ENCODE data around the gene CLSTN2.

The CLSTN2 gene

DNA sequence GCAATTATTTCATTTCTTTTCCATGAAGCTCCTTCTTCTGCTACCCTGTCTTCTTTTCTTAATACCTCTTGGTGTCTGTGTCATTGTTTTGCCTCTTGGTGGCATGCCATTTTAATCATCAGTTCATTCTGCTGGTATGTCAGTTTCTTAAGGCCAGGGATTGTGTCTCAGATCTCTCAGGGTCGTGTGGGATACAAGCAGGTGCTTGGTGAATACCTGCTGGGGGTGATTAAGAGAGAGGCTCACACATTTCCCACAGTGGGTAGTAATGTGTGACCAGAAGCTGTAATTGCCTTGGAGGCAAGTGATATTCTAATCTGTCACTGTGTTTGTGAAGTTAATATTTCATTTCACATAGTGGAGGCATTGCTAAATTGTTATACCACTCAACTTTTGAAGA lies 381.5 kb downstream of the CLSTN2 start:
- no peak overlapping the region for H2AFZ ChIP-seq (ENCODE audit: insufficient read depth, low read length, poor library complexity)
- H3K4me3 ChIP-seq (ENCODE audit: low read depth, low read length), result no peak overlapping the region
- no peak overlapping the region for H3K23ac ChIP-seq (ENCODE audit: low read length)
- H3K4me2 ChIP-seq (ENCODE audit: low read length), result no peak overlapping the region
- no peaks in the 10 kb centered on the region for H3K79me1 ChIP-seq (ENCODE audit: low read length)
- H4K91ac ChIP-seq (ENCODE audit: low read depth, low read length), result no peak overlapping the region
- no peak for DNase-seq
- H3K27me3 ChIP-seq (ENCODE audit: insufficient read depth, low read length), result no peaks in the 10 kb centered on the region
- H2AK5ac ChIP-seq (ENCODE audit: low read length), result no peak overlapping the region
- no peak overlapping the region for H3K9ac ChIP-seq (ENCODE audit: low read length)
- no peaks in the 10 kb centered on the region for H3K36me3 ChIP-seq (ENCODE audit: control insufficient read depth in 1 of 2, insufficient read depth in 2 of 2, low read length in 2 of 2)
- no peak overlapping the region for H3K4ac ChIP-seq (ENCODE audit: low read depth, low read length)
- no peaks in the 10 kb centered on the region for H3K79me2 ChIP-seq (ENCODE audit: control insufficient read depth, insufficient read depth, low read length, poor library complexity)
- H3K14ac ChIP-seq (ENCODE audit: low read length), result no peak overlapping the region
- H3K27ac ChIP-seq (ENCODE audit: low read depth, low read length), result no peak overlapping the region
- no peaks in the 10 kb centered on the region for H3K4me1 ChIP-seq (ENCODE audit: control insufficient read depth in 1 of 2, insufficient read depth in 2 of 2, low read length in 2 of 2)
- no peak overlapping the region for H2BK5ac ChIP-seq (ENCODE audit: low read depth, low read length, poor library complexity)
- H2BK12ac ChIP-seq (ENCODE audit: low read length), result no peak overlapping the region
- H2BK120ac ChIP-seq (ENCODE audit: insufficient read depth, low read length, poor library complexity), result no peak overlapping the region
- no CpG with 5 or more reads among the region's 1 CpG for WGBS (ENCODE audit: extremely low coverage, insufficient coverage, insufficient read length)
- H3K18ac ChIP-seq (ENCODE audit: low read length), result no peak overlapping the region
- H4K8ac ChIP-seq (ENCODE audit: low read depth, low read length), result no peak overlapping the region
- H4K12ac ChIP-seq (ENCODE audit: low read depth, low read length), result no peak overlapping the region
- no peaks in the 10 kb centered on the region for H3K9me3 ChIP-seq (ENCODE audit: insufficient read depth, low read depth, low read length)

DNA sequence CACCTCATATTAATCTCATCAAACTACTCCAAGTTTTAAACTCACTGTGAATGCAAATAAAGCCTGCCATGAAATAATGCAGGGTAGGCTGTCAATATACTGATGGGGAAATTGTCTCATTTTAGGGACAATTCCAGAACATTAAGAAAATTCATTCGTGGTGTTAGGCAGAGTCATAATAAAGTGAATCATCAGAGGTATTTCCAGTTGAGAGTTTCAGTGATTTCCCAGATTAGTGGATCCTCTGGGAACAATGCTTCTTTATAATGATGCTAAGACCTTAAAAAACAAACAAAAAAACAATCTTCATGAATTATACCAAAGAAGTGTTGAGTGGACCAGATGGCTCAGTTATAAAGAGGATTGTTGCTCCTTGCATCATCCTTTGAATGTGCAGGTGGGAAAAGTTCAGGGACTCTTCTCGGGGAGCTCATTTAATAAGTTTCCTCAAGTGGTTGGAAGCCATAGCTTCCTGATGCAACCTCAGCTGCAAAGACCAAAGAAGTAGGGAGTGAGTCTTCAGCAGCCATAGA lies 381.9 kb downstream of the CLSTN2 start:
- no peak overlapping the region for H3K4me3 ChIP-seq (ENCODE audit: low read depth, low read length)
- no peak overlapping the region for H4K91ac ChIP-seq (ENCODE audit: low read depth, low read length)
- H3K23ac ChIP-seq (ENCODE audit: low read length), result no peak overlapping the region
- no peak overlapping the region for H2BK5ac ChIP-seq (ENCODE audit: low read depth, low read length, poor library complexity)
- H3K9me3 ChIP-seq (ENCODE audit: insufficient read depth, low read depth, low read length), result no peaks in the 10 kb centered on the region
- no peak overlapping the region for H2BK120ac ChIP-seq (ENCODE audit: insufficient read depth, low read length, poor library complexity)
- no peak overlapping the region for H2AFZ ChIP-seq (ENCODE audit: insufficient read depth, low read length, poor library complexity)
- H3K18ac ChIP-seq (ENCODE audit: low read length), result no peak overlapping the region
- WGBS (ENCODE audit: extremely low coverage, insufficient coverage, insufficient read length), result no CpG with 5 or more reads among the region's 2 CpGs
- H3K4me1 ChIP-seq (ENCODE audit: control insufficient read depth in 1 of 2, insufficient read depth in 2 of 2, low read length in 2 of 2), result no peaks in the 10 kb centered on the region
- H3K9ac ChIP-seq (ENCODE audit: low read length), result no peak overlapping the region
- H3K27ac ChIP-seq (ENCODE audit: low read depth, low read length), result no peak overlapping the region
- H3K4ac ChIP-seq (ENCODE audit: low read depth, low read length), result no peak overlapping the region
- no peak overlapping the region for H3K4me2 ChIP-seq (ENCODE audit: low read length)
- H3K14ac ChIP-seq (ENCODE audit: low read length), result no peak overlapping the region
- H2AK5ac ChIP-seq (ENCODE audit: low read length), result no peak overlapping the region
- no peaks in the 10 kb centered on the region for H3K36me3 ChIP-seq (ENCODE audit: control insufficient read depth in 1 of 2, insufficient read depth in 2 of 2, low read length in 2 of 2)
- no peak overlapping the region for H4K12ac ChIP-seq (ENCODE audit: low read depth, low read length)
- no peaks in the 10 kb centered on the region for H3K79me1 ChIP-seq (ENCODE audit: low read length)
- H3K27me3 ChIP-seq (ENCODE audit: insufficient read depth, low read length), result no peaks in the 10 kb centered on the region
- no peak overlapping the region for H2BK12ac ChIP-seq (ENCODE audit: low read length)
- H4K8ac ChIP-seq (ENCODE audit: low read depth, low read length), result no peak overlapping the region
- no peak for DNase-seq
- H3K79me2 ChIP-seq (ENCODE audit: control insufficient read depth, insufficient read depth, low read length, poor library complexity), result no peaks in the 10 kb centered on the region

DNA sequence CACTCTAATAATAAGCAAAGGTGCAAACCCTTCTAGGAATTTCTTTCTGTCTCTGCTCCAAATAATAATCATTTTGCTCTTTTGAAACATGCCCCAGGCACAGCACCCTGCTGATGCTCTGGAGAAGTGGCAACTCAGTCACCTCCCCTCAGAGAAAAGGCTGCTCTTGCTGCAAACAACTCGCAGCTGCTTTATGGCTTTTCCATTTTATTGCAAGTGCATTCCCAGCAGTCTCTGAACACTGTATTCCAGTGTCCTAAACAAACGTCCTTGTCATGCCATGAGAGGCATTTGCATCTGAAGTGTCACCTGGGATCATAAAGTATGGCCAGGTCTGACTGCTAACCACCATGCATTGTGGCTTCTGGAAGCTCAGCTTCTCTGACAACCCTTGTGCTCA lies 384.8 kb downstream of the CLSTN2 start:
- no peaks in the 10 kb centered on the region for H3K79me2 ChIP-seq (ENCODE audit: control insufficient read depth, insufficient read depth, low read length, poor library complexity)
- no CpG with 5 or more reads among the region's 2 CpGs for WGBS (ENCODE audit: extremely low coverage, insufficient coverage, insufficient read length)
- H3K27me3 ChIP-seq (ENCODE audit: insufficient read depth, low read length), result no peaks in the 10 kb centered on the region
- H3K9ac ChIP-seq (ENCODE audit: low read length), result no peak overlapping the region
- no peak overlapping the region for H4K8ac ChIP-seq (ENCODE audit: low read depth, low read length)
- H3K18ac ChIP-seq (ENCODE audit: low read length), result no peak overlapping the region
- no peak overlapping the region for H2BK5ac ChIP-seq (ENCODE audit: low read depth, low read length, poor library complexity)
- peak overlapping the region; percentile 11 for H3K23ac ChIP-seq (ENCODE audit: low read length)
- no peak overlapping the region for H2BK120ac ChIP-seq (ENCODE audit: insufficient read depth, low read length, poor library complexity)
- no peaks in the 10 kb centered on the region for H3K36me3 ChIP-seq (ENCODE audit: control insufficient read depth in 1 of 2, insufficient read depth in 2 of 2, low read length in 2 of 2)
- H3K4me2 ChIP-seq (ENCODE audit: low read length), result no peak overlapping the region
- no peaks in the 10 kb centered on the region for H3K4me1 ChIP-seq (ENCODE audit: control insufficient read depth in 1 of 2, insufficient read depth in 2 of 2, low read length in 2 of 2)
- DNase-seq, result no peak
- no peak overlapping the region for H2AK5ac ChIP-seq (ENCODE audit: low read length)
- H2BK12ac ChIP-seq (ENCODE audit: low read length), result no peak overlapping the region
- H4K91ac ChIP-seq (ENCODE audit: low read depth, low read length), result no peak overlapping the region
- H3K4me3 ChIP-seq (ENCODE audit: low read depth, low read length), result no peak overlapping the region
- no peak overlapping the region for H3K27ac ChIP-seq (ENCODE audit: low read depth, low read length)
- no peak overlapping the region for H4K12ac ChIP-seq (ENCODE audit: low read depth, low read length)
- H3K79me1 ChIP-seq (ENCODE audit: low read length), result no peaks in the 10 kb centered on the region
- no peak overlapping the region for H3K4ac ChIP-seq (ENCODE audit: low read depth, low read length)
- no peak overlapping the region for H2AFZ ChIP-seq (ENCODE audit: insufficient read depth, low read length, poor library complexity)
- H3K9me3 ChIP-seq (ENCODE audit: insufficient read depth, low read depth, low read length), result no peaks in the 10 kb centered on the region
- no peak overlapping the region for H3K14ac ChIP-seq (ENCODE audit: low read length)

DNA sequence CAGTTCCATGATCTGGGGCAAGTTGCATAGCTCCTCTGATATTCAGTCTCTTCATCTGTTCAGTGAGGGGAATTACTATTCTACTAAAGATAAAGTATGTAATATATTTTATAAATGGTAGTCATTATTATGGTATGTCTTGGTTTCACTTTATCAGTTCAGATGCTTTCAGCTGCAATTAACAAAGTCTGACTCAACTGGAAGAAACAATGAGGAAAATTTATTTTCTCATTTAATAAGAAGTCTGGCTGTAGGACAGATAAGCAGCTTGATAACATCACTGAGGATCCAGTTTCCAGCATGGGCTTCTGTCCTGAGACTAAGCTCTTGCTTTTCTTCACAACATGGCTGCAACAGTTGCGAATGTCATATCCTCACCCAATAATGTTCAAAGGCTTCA lies 388.6 kb downstream of the CLSTN2 start:
- DNase-seq, result peak; percentile 16 to 75
- Histone ChIP-seq H2AFZ (ENCODE audit: insufficient read depth, low read length, poor library complexity) (no peak overlapping the region), H3K4me3 (ENCODE audit: low read depth, low read length) (no peak overlapping the region), H2BK5ac (ENCODE audit: low read depth, low read length, poor library complexity) (no peak overlapping the region), H3K23ac (ENCODE audit: low read length) (no peak overlapping the region), H2BK12ac (ENCODE audit: low read length) (no peak overlapping the region), H3K27ac (ENCODE audit: low read depth, low read length) (no peak overlapping the region), H3K4me1 (ENCODE audit: control insufficient read depth in 1 of 2, insufficient read depth in 2 of 2, low read length in 2 of 2) (no peaks in the 10 kb centered on the region), H3K14ac (ENCODE audit: low read length) (no peak overlapping the region), H4K91ac (ENCODE audit: low read depth, low read length) (no peak overlapping the region), H4K8ac (ENCODE audit: low read depth, low read length) (no peak overlapping the region), H2BK120ac (ENCODE audit: insufficient read depth, low read length, poor library complexity) (no peak overlapping the region), H3K79me2 (ENCODE audit: control insufficient read depth, insufficient read depth, low read length, poor library complexity) (no peaks in the 10 kb centered on the region), H3K4ac (ENCODE audit: low read depth, low read length) (no peak overlapping the region), H3K9me3 (ENCODE audit: insufficient read depth, low read depth, low read length) (no peaks in the 10 kb centered on the region), H2AK5ac (ENCODE audit: low read length) (no peak overlapping the region), H3K79me1 (ENCODE audit: low read length) (no peaks in the 10 kb centered on the region), H3K36me3 (ENCODE audit: control insufficient read depth in 1 of 2, insufficient read depth in 2 of 2, low read length in 2 of 2) (no peaks in the 10 kb centered on the region), H3K9ac (ENCODE audit: low read length) (no peak overlapping the region), H4K12ac (ENCODE audit: low read depth, low read length) (no peak overlapping the region), H3K4me2 (ENCODE audit: low read length) (no peak overlapping the region), H3K18ac (ENCODE audit: low read length) (no peak overlapping the region), H3K27me3 (ENCODE audit: insufficient read depth, low read length) (no peaks in the 10 kb centered on the region)
- WGBS (ENCODE audit: extremely low coverage, insufficient coverage, insufficient read length), result no CpG with 5 or more reads among the region's 1 CpG
